Glomerular endothelial cell (primary cell): ENCODE measurements around the gene CISH. TPM values are rescaled to one million over a fixed set of nuclear protein-coding genes. Genes with fewer than 3 reads are reported as not detected.

Experiments used
- DNase-seq: peaks from one replicate; pipeline ENCODE4 v3.0.0-alpha.2; 2011; ENCODE audit warnings: low read depth, low spot score; ENCODE audit errors: extremely low read depth
- total RNA-seq: library from RNA; depleted of rRNA; stranded (reverse); fragments of >200 nt; gene quantifications from 2 replicates; pipeline ENCODE4 v1.2.3, GENCODE V29; 2015

Gene CISH
- total RNA-seq, 1 donor from 2014 or later, result 2.5 TPM

GRCh38 chr3:50573566-50574443 lies 37.8 kb downstream of the CISH start:
- DNase-seq, result no peak

GRCh38 chr3:50572801-50573371 lies 38.7 kb downstream of the CISH start:
- DNase-seq, result no peak

GRCh38 chr3:50572158-50572557 lies 39.4 kb downstream of the CISH start:
- peak; percentile 33 for DNase-seq

GRCh38 chr3:50571486-50571885 lies 40.1 kb downstream of the CISH start:
- no peak for DNase-seq

GRCh38 chr3:50570508-50571279 lies 40.9 kb downstream of the CISH start:
- DNase-seq, result no peak

- peak; percentile 64 for DNase-seq
These were observed 42.4 kb downstream of the CISH start, which contains the start of gene HEMK1 for GRCh38 chr3:50568947-50569749. HEMK1 (plus strand) TSS chr3:50569522; CDS start chr3:50571105, 1,583 bp downstream.

- DNase-seq, result no peak
These were observed 44.0 kb downstream of the CISH start, which contains the start of gene C3orf18 for GRCh38 chr3:50567386-50568167. C3orf18 (minus strand) TSS chr3:50567747; CDS start chr3:50565699, 2,048 bp downstream.

GRCh38 chr3:50567011-50567385 lies 44.6 kb downstream of the CISH start:
- DNase-seq, result no peak

GRCh38 chr3:50564321-50564720 lies 47.3 kb downstream of the CISH start:
- no peak for DNase-seq

- DNase-seq, result no peak
These were observed 47.7 kb downstream of the CISH start for GRCh38 chr3:50563867-50564266.

GRCh38 chr3:50562861-50563260 lies 48.7 kb downstream of the CISH start:
- no peak for DNase-seq

- DNase-seq, result no peak
These were observed 51.9 kb downstream of the CISH start for GRCh38 chr3:50559702-50560101.

- DNase-seq, result no peak
These were observed 53.7 kb downstream of the CISH start for GRCh38 chr3:50557915-50558314.

GRCh38 chr3:50557106-50557505 lies 54.5 kb downstream of the CISH start:
- no peak for DNase-seq

Other genes with a start within 250 kb of the CISH start
- gene CACNA2D2, start 108.1 kb downstream of the CISH start, total RNA-seq, result 0.10 TPM in 1 of 2 replicates, not detected in the other
- gene C3orf18, start 44.0 kb downstream of the CISH start, total RNA-seq, result 4.2 and 4.8 TPM in 2 replicates
- gene HEMK1, start 42.3 kb downstream of the CISH start, total RNA-seq, result 12.9 and 13.8 TPM in 2 replicates
- gene MAPKAPK3, start 5.4 kb upstream of the CISH start, total RNA-seq, result 15.5 and 33.4 TPM in 2 replicates
- gene DOCK3, start 63.2 kb upstream of the CISH start, total RNA-seq, result 0.19 and 0.29 TPM in 2 replicates